ENCODE data around the gene SAMMSON.

The SAMMSON gene

DNA sequence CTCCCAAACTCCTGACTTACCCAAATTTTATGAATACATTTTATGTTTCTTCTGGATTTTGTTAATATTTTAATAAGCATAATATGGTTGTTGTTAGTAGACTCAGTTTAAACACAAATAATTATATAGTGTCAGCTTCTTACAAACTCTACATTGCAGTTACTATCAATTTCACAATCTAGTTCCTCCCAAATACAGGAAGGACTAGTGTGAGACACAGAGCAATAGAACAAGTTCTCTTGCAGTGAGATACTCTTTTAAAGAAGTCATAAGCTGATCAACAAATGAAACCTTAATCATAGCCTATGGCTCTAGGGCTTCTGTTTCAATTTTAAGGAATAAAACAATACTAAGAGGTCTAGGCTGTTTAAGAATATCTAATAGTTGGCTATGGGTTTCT is 86.1 kb downstream of the SAMMSON start:
- in situ Hi-C loops (cut with HindIII; ENCODE audit: low sequenced_read_pairs): no loop called here

DNA sequence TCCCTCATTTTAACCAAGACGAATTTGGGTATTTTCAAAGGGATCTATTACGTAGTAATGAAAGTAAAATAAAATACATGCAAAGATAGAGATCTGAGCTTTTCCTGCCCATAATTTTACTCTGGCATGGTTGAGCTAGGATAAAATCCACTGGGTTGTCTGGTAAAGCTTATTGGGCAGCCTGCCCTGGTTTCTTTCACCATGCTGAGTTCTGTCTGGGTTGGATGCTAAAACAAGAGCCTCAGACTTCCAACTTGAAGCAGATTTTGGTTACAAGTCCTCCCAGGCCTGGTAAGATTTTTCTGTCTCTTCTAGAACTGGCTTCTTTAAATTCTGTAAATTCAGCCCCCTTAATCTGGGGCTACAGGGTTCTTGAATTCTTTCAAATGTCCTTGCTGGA is 86.8 kb downstream of the SAMMSON start:
- in situ Hi-C loops (cut with HindIII; ENCODE audit: low sequenced_read_pairs): no loop called here

DNA sequence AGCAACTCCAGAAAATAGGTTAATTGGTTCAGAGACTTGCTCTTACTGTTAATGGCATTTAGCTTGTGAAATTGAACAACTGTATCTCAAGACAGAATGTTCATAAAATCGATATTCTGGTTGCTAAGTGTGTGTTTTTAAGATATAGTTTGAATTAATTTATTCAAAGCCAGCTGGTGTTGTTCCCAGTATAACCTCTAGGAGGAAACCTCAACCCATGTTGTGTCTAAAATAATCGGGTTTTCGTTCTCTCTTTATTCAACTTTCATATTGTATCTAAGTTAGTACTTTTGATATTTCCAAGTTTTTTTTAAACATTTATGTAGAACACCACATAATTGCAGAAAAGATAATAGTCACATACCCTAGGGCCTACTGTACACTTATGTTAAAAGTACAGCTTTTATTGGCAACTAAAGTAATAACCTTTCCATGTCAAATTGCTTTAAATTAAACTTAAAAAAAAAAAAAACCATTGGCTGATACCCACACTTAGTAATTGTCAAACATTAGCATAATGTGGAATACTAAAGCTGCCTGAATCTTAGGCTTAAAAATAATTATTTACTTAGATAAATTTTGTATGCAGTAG is 90.9 kb downstream of the SAMMSON start:
- in situ Hi-C loops (cut with HindIII; ENCODE audit: low sequenced_read_pairs): no loop called here

DNA sequence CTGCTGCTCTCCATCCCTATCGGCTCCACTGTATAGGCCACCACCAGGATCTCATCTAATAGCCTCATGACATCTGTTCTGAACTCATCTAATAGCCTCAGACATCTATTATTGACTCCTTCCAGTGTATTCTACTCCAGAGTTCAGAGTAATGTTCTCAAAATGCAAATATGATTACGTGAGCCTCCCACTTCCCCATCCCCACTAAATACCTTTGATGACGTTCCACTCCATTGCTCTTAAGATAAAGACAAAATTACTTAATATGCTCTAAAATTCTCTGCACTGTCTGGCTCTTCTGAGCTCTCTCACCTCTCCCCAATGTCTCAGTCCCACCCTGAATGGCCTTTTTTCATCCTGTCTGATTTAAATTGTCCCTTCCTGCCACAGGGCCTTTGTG is 94.7 kb downstream of the SAMMSON start:
- in situ Hi-C loops (cut with HindIII; ENCODE audit: low sequenced_read_pairs): no loop called here

DNA sequence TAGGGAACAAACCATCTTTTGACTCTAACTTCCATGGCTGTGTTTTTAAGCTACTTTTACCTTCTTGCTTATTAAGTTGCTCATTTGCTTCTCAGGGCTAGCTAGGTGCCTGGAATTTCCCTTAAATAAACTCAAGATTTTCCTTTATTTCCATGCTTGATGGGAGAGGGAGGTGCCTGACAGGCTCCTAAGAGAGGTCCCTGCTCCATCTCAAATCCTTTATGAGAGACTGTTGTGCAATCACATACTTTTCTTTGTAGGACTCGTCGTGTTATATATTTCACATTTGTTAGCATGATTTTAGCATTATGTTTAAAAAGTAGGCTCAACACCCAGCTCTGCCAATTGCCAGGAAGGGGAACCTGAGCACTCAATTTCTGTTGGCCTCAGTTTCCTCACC is 95.7 kb downstream of the SAMMSON start:
- in situ Hi-C loops (cut with HindIII; ENCODE audit: low sequenced_read_pairs): no loop called here

DNA sequence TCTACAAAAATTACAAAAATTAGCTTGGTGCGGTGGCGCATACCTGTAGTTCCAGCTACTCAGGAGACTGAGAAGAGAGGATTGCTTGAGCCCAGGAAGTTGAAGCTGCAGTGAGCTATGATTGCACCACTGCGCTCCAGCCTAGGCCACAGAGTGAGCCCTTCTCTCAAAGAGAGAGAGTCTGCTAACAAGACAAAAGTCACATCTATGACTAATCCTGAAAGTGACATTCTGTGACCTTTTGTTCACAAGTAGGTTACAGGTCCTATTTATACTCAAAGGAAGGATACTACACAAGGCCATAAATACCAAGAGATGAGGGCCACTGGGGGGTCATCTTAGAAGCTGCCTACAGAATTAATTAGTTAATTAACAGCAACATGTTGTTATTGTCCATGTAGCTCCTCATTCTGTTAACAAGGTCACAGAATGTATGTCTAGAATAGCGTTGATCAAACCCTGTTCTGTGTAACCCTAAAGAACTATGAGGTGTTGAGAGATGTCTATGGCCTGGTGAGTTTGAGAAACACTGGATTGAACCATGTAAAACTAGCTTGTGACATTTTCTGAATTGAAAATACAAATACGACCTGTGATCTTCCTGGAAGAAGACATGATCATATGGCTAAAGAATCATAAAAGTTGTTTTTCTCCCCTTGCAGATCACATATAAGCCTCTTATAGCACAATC is 97.0 kb downstream of the SAMMSON start:
- in situ Hi-C loops (cut with HindIII; ENCODE audit: low sequenced_read_pairs): no loop called here

DNA sequence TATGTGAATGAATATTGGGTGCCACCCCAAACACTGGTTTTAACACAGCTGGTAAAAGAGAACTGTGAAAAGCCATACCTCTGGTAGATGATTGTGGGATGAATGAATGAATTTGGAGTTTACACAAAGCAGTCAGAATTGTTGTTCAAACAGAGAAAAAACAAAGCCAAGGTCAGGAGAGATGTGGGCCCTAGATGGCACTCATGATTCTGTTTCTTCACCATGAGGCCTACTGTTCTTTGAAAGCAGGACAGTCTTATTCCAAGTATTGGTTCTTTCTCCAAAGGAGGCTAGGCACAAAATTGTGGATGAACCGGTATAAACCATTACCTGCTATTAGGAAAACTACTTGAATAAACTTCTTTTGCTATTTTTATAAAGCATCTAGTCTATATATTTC is 97.6 kb downstream of the SAMMSON start:
- in situ Hi-C loops (cut with HindIII; ENCODE audit: low sequenced_read_pairs): no loop called here

DNA sequence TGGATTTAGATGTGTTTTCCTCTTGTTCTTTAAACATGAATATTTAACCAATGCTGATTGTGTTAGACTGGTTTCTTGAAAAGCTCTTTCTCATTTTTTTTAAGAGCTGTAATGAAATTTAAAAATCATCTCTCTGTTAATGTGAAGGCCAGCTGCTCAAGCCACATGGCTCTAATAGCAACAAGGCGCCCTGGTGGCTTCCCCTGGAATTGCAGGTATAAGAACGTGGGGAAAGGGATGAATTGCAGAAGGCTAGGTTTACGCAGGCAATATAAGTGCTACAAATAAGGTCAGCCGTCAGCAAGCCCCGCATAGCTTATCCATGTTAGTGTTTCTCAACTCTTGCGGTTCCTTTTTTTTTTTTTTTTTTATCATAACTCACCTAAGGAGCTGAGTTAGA is 108.5 kb downstream of the SAMMSON start:
- in situ Hi-C loops (cut with HindIII; ENCODE audit: low sequenced_read_pairs): no loop called here

DNA sequence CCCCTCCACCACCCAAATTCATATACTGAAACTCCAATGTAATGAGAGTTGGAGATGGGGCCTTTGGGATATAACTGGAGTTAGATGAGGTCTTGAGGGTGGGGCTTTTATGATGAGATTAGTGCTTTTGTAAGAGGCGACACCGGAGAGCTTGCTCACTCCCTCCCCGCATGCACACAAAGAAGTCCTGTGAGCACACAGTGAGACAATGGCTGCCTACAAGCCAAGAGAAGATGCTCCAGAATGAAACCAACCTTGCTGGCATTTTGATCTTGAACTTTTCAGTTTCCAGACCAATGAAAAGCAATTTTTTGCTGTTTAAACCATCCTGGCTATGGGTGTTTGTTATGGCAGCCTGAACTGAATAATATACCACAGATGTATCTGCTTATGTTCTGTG is 109.0 kb downstream of the SAMMSON start:
- in situ Hi-C loops (cut with HindIII; ENCODE audit: low sequenced_read_pairs): no loop called here

DNA sequence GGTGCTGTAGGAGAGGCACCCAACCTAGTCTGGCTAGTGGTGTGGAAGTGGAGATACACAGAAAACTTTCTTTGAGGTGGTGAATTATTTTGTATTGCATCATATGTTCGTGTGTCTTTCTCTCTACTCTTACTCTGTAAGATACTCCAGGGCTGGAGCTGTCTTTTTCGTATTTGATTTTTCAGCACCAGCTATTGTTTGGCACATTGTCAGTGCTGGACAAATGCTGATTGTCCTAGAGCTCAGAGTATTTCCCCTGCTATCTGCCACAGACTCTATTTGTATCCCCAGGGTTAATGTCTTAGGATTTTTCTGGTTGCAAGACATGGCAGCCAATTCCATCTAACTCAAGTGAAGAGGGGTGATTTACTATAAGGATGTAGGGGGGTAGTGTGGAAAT is 110.5 kb downstream of the SAMMSON start:
- in situ Hi-C loops (cut with HindIII; ENCODE audit: low sequenced_read_pairs): no loop called here

DNA sequence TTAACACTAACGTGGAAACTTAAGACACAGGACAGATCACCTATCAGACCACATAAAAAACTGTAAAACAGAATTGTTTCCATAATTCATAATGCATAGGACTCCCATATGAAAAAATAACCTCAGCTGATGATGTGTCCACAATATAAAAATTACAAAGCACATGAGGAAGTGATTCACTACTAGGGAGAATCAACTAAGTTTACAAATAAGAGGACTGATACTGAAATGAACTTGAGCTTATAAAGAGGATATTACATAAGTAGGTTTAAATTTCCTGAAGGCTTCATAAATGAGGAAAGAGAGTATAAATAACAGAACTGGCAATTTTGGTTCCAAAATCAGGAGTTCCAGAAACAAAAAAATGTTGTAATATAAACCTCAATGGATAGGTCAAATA is 111.9 kb downstream of the SAMMSON start:
- in situ Hi-C loops (cut with HindIII; ENCODE audit: low sequenced_read_pairs): no loop called here

DNA sequence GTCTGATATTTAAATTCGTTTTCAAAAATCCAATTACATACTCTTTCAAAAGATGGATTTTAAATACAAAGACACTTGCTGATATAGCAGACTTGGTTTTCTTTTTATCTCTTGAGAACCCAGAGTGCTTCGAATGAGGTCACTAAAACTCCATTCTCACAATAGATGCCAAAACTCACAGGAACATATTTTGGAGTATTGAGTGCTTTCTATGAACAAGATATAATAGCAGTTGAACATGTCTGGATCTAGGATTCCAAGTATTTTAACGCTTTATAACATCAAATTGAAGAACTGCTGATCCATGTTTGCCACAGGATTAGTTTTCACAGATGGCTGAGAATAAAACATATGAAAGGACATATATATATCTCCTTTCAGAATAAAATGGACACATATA is 113.2 kb downstream of the SAMMSON start:
- in situ Hi-C loops (cut with HindIII; ENCODE audit: low sequenced_read_pairs): no loop called here

DNA sequence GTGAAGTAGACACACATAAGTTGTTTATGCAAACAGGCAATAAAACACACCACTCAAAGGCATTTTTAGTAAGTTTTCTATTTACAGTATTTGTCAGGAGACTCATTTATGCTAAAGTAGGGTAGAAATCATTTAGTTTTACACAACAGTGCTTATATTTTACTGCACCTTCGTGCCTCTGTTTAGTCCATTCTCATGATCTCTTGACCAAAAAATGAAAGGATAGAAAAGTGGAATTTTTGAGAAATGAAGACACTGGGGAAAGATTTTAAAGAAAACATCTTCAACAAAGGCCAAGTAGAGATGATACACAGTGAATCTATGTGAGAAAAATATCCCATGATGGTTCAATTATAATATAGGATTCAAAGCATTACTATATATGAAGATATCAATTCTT is 114.9 kb downstream of the SAMMSON start:
- in situ Hi-C loops (cut with HindIII; ENCODE audit: low sequenced_read_pairs): no loop called here

DNA sequence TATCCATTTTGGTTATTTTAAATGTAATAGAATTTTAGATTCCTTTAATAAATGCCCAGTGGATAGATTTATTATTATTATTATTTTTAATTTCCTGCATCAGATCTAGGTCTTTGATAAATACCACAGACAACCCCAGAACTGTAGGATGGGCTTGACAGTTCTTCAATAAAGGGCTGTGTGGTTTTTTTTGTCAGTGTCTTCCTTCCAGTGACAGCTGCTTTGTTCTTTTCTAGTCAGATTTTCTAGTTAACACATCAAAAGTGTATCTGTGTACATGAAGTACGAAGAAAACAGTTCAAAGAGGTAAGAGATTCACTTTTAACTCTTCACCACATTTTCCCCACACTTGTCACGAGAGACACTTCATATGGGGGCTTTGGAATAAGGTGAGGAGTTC is 120.3 kb downstream of the SAMMSON start:
- in situ Hi-C loops (cut with HindIII; ENCODE audit: low sequenced_read_pairs): no loop called here
